Measurements from ENCODE around the gene NAP1L4. TPM values are rescaled to one million over a fixed set of nuclear protein-coding genes. Genes with fewer than 3 reads are reported as not detected.

Gene NAP1L4
- total RNA-seq, 1 donor from 2014 or later, result 148 TPM

DNA sequence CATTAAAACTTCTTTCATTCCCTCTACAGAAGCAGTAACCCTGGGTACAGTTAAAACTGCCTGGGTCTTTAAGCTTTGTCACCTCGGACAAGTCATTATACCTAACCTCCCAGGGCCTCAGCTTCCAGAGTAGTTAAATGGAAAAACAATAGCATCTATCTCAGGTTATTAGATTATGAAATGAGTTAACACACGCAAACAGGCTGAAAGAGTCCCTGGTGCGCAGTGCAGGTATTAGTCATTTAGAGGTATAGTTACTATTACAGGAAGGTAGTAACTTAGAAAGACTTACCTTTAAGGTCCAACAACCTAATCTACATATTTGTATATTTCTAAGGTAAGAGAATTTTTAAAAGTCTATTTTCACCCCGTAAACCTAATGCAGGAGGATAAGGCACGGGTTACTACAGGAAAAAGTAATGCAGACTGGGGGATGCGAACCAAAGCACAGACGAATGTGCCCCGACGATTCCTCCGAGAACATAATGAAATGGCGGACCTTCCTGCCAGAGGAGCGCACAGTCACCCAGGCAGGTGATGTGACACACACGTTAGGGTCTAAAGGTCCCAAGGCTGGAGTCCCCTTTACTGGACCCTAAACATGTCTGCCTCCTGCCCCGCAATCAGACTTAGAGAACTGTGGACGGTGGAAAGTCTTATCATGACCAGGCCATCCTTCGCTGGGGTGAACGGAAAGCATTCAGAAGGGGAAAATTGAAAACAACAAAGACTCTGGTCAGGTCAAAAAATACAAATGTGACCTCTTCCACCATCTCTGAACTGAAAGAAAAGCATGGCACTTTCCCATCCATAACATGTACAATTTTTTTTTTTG lies 1.3 kb downstream of the NAP1L4 start:
- H3K9me3 Mint-ChIP-seq (ENCODE audit: unreplicated experiment), result no peaks in the 10 kb centered on the region
- H3K27me3 Mint-ChIP-seq (ENCODE audit: unreplicated experiment), result no peaks in the 10 kb centered on the region
- no peak for DNase-seq (ENCODE audit: extremely low spot score, unreplicated experiment)
- H3K36me3 Mint-ChIP-seq (ENCODE audit: unreplicated experiment), result no peaks in the 10 kb centered on the region
- H3K27ac Mint-ChIP-seq (ENCODE audit: unreplicated experiment), result peak overlapping the region; percentile 94
- H3K4me1 Mint-ChIP-seq (ENCODE audit: unreplicated experiment), result peaks cover 48% of the 10 kb centered on the region
- TF ChIP-seq, protein P1, sequence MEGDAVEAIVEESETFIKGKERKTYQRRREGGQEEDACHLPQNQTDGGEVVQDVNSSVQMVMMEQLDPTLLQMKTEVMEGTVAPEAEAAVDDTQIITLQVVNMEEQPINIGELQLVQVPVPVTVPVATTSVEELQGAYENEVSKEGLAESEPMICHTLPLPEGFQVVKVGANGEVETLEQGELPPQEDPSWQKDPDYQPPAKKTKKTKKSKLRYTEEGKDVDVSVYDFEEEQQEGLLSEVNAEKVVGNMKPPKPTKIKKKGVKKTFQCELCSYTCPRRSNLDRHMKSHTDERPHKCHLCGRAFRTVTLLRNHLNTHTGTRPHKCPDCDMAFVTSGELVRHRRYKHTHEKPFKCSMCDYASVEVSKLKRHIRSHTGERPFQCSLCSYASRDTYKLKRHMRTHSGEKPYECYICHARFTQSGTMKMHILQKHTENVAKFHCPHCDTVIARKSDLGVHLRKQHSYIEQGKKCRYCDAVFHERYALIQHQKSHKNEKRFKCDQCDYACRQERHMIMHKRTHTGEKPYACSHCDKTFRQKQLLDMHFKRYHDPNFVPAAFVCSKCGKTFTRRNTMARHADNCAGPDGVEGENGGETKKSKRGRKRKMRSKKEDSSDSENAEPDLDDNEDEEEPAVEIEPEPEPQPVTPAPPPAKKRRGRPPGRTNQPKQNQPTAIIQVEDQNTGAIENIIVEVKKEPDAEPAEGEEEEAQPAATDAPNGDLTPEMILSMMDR (IDR thresholded peaks at IDR 0.05), result no peak
- H3K4me3 Mint-ChIP-seq (ENCODE audit: unreplicated experiment), result peak overlapping the region; percentile 91

DNA sequence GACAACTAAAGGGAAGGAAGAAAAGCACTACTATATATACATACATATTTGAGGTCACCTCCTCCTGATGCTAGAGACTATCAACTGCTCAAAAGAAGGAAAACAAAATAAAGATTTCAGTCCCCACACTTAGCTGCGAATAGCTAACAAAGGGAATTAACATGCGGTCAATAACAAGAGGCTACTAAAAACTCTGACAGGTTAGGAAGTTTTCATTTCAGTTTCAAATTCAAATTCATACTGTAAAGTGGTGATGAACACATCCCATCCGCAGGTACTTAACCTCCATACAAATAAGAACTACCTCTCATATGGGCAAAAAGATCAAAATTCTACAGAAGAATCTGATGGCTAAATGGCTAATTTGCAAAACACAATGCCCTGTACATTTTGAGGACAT lies 2.6 kb downstream of the NAP1L4 start:
- H3K9me3 Mint-ChIP-seq (ENCODE audit: unreplicated experiment), result no peaks in the 10 kb centered on the region
- H3K27me3 Mint-ChIP-seq (ENCODE audit: unreplicated experiment), result no peaks in the 10 kb centered on the region
- H3K4me3 Mint-ChIP-seq (ENCODE audit: unreplicated experiment), result peak overlapping the region; percentile 91
- H3K4me1 Mint-ChIP-seq (ENCODE audit: unreplicated experiment), result peaks cover 57% of the 10 kb centered on the region
- H3K27ac Mint-ChIP-seq (ENCODE audit: unreplicated experiment), result peak overlapping the region; percentile 94
- DNase-seq (ENCODE audit: extremely low spot score, unreplicated experiment), result no peak
- H3K36me3 Mint-ChIP-seq (ENCODE audit: unreplicated experiment), result peaks cover under 1% of the 10 kb centered on the region
- TF ChIP-seq, protein P1 (IDR thresholded peaks at IDR 0.05), result no peak

DNA sequence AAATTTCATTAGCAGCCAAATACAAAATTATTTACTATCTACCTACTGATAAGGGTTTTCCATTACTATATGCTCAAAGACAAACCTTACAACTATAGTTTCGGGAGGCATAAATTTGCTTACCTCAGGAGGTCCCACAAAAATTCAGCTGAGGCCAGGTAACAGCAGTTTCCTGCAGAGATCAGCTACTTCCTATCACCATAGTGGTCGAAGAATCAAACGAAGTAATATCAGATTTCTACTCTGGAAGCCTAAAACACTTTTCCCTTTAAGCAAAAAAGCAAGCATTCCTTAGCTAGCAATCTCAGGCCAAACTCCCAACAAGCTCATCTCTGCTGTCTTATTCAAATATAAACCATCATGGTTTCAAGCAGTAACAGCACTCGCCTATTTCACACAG lies 3.1 kb downstream of the NAP1L4 start:
- DNase-seq (ENCODE audit: extremely low spot score, unreplicated experiment), result no peak
- Mint-ChIP-seq H3K9me3 (ENCODE audit: unreplicated experiment) (no peaks in the 10 kb centered on the region), H3K27ac (ENCODE audit: unreplicated experiment) (peak overlapping the region; percentile 94), H3K36me3 (ENCODE audit: unreplicated experiment) (peaks cover 2% of the 10 kb centered on the region), H3K27me3 (ENCODE audit: unreplicated experiment) (no peaks in the 10 kb centered on the region), H3K4me1 (ENCODE audit: unreplicated experiment) (peaks cover 59% of the 10 kb centered on the region), H3K4me3 (ENCODE audit: unreplicated experiment) (peak overlapping the region; percentile 91)
- TF ChIP-seq, protein P1 (IDR thresholded peaks at IDR 0.05), result no peak

DNA sequence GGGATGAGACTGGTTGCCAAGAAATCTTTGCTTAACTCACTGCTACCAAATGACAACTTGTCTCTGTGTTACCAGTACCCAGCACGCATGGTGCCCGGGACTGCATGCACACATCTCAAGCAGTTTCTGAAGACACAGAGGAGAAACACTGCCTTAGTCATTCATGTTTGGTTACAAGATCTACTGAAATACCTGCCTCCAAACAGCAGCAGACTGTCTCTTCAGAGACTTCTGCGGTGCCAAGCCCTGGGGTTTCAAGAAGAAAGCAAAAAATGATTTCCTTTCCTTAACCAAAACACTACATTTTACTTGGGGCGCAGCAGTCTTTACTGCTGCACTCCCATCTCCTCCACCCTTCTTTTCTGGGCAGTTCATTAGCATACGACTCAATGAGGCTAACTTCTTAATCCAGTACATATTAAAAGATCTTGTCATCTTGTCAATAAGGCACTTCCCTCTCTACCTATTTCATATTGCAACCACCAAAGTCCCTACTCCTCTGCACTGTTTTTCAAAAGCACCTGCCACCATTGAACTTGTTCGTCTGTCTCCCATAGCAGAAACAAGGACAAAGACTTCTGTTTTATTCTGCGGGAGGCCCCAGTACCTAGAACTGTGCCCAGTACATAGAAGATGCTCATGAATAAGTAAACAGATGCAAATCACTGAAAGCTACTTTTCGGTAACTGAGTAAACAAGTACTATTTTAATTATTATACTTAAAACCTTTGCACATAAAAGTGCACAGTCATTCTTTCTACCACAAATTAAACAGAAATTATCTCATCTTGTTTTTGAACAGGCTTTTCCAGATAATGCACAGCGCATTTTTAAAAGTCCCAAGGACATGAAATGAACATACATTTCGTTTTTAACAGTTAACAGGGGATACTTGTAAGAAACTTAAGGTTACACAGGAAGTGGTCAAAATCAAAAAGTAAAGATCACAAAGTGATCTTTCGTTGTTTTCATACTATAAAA lies 4.0 kb downstream of the NAP1L4 start:
- DNase-seq (ENCODE audit: extremely low spot score, unreplicated experiment), result no peak

More for the DNA sequence above, 4.0 kb downstream of the NAP1L4 start:
- H3K4me3 Mint-ChIP-seq (ENCODE audit: unreplicated experiment), result peak overlapping the region; percentile 91
- TF ChIP-seq, protein P1 (IDR thresholded peaks at IDR 0.05), result no peak
- H3K36me3 Mint-ChIP-seq (ENCODE audit: unreplicated experiment), result peaks cover 4% of the 10 kb centered on the region
- peak overlapping the region; percentile 94 for H3K27ac Mint-ChIP-seq (ENCODE audit: unreplicated experiment)
- H3K27me3 Mint-ChIP-seq (ENCODE audit: unreplicated experiment), result no peaks in the 10 kb centered on the region
- H3K9me3 Mint-ChIP-seq (ENCODE audit: unreplicated experiment), result no peaks in the 10 kb centered on the region
- H3K4me1 Mint-ChIP-seq (ENCODE audit: unreplicated experiment), result peaks cover 64% of the 10 kb centered on the region
